IPS-20b (cell line): ENCODE results near the gene KIAA0825.

Experiments used
- H3K27ac ChIP-seq: one replicate; pipeline ENCODE4 v1.5.1; 2013; ENCODE audit warnings: low read length
- H3K27me3 ChIP-seq: 2 replicates; pipeline ENCODE4 v1.6.1; 2013; ENCODE audit warnings: mild to moderate bottlenecking, low read length, inconsistent platforms; ENCODE audit not compliant: insufficient read depth
- H3K36me3 ChIP-seq: 2 replicates; pipeline ENCODE4 v1.6.1; 2013; ENCODE audit warnings: low read depth, mild to moderate bottlenecking, inconsistent platforms, low read length, moderate library complexity; ENCODE audit not compliant: insufficient read depth
- H3K4me1 ChIP-seq: 2 replicates; pipeline ENCODE4 v1.6.1; 2013; ENCODE audit warnings: mild to moderate bottlenecking, control low read depth, inconsistent platforms, low read length, moderate library complexity; ENCODE audit not compliant: insufficient read depth
- H3K4me3 ChIP-seq: 2 replicates; pipeline ENCODE4 v1.5.1; 2013; ENCODE audit warnings: mild to moderate bottlenecking, low read length, inconsistent platforms
- H3K9ac ChIP-seq: 2 replicates; pipeline ENCODE4 v1.6.1; 2013; ENCODE audit warnings: low read depth, mild to moderate bottlenecking, inconsistent platforms, low read length, moderate library complexity
- H3K9me3 ChIP-seq: 2 replicates; pipeline ENCODE4 v1.6.1; 2013; ENCODE audit warnings: mild to moderate bottlenecking, low read depth, low read length, inconsistent platforms; ENCODE audit not compliant: insufficient read depth

The KIAA0825 gene

DNA sequence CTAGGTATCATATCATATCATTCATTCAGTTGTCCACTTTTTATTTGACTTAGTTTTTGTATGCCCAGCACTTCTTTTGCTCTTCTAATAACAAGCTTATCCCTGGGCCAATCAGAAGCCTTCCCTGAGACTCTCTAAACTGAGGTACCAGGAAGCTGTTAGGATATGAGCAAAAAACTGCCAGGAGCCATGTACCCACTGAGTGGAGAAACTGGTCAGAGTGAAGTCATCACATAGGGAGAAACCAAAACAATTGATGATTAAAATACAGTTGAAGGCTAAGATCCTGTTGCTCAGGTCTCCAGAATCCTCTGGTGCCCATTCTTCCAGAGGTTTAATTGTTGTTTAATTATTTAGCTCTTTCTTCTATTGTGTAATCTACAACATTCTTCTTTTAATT, 120.2 kb downstream of the KIAA0825 start:
- Histone ChIP-seq H3K9ac (no peak overlapping the region), H3K9me3 (no peaks in the 10 kb centered on the region), H3K27me3 (no peaks in the 10 kb centered on the region), H3K4me1 (no peaks in the 10 kb centered on the region), H3K36me3 (no peaks in the 10 kb centered on the region), H3K4me3 (no peak overlapping the region), H3K27ac (no peak overlapping the region)

- Histone ChIP-seq H3K4me3 (no peak overlapping the region), H3K9me3 (no peaks in the 10 kb centered on the region), H3K36me3 (no peaks in the 10 kb centered on the region), H3K27me3 (no peaks in the 10 kb centered on the region), H3K4me1 (no peaks in the 10 kb centered on the region), H3K9ac (no peak overlapping the region), H3K27ac (no peak overlapping the region)
These were observed 133.3 kb downstream of the KIAA0825 start for GRCh38 chr5:94485067-94485466.

GRCh38 chr5:94481059-94481458, 137.3 kb downstream of the KIAA0825 start:
- no peak overlapping the region for H3K4me3 ChIP-seq
- no peak overlapping the region for H3K9ac ChIP-seq
- no peaks in the 10 kb centered on the region for H3K4me1 ChIP-seq
- no peak overlapping the region for H3K27ac ChIP-seq
- H3K9me3 ChIP-seq: no peaks in the 10 kb centered on the region
- no peaks in the 10 kb centered on the region for H3K36me3 ChIP-seq
- no peaks in the 10 kb centered on the region for H3K27me3 ChIP-seq

GRCh38 chr5:94480486-94480885, 137.9 kb downstream of the KIAA0825 start:
- Histone ChIP-seq H3K4me3 (no peak overlapping the region), H3K9me3 (no peaks in the 10 kb centered on the region), H3K36me3 (no peaks in the 10 kb centered on the region), H3K27me3 (no peaks in the 10 kb centered on the region), H3K9ac (no peak overlapping the region), H3K4me1 (no peaks in the 10 kb centered on the region), H3K27ac (no peak overlapping the region)

DNA sequence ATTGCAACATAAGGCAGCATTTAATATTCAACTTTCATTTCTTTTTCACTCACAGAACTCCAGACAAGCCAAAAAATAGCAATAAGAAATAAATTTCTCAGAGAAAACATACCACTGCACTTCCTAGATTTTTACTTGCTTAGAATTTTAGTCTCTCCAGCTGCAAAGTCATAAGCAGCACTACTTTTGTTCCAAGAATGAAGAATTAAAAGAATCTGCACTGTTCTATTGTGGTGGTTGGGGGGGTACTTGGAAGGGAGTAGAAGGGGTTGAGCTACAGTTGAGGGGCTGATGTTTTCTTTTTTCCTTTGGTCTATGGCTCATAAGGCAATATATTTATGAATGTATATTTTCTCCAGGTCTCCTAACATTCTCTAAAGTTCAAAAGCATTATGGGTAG, 144.5 kb downstream of the KIAA0825 start:
- H3K9ac ChIP-seq: no peak overlapping the region
- H3K27me3 ChIP-seq: no peaks in the 10 kb centered on the region
- no peaks in the 10 kb centered on the region for H3K36me3 ChIP-seq
- no peaks in the 10 kb centered on the region for H3K9me3 ChIP-seq
- H3K27ac ChIP-seq: no peak overlapping the region
- no peak overlapping the region for H3K4me3 ChIP-seq
- H3K4me1 ChIP-seq: no peaks in the 10 kb centered on the region

DNA sequence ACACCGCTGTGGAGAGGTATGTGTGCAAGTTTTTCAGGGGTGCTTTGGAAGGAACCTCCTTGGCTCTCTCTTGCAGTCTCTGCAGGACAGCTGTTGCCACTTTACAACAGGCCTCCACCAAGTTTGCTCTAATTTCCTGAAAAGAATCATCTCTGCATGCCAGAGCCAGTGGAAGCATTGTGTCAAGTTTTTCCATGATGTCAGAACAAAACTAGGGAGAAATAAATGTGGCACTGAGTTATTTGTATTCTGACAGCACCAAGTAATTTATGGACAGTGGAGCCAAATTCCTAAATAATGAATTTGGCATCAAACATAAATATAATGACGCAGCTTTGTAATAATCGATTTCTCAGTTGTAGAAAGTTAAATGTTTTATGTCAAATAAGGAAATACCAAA, 146.9 kb downstream of the KIAA0825 start:
- Histone ChIP-seq H3K27me3 (no peaks in the 10 kb centered on the region), H3K9ac (no peak overlapping the region), H3K4me1 (no peaks in the 10 kb centered on the region), H3K27ac (no peak overlapping the region), H3K4me3 (no peak overlapping the region), H3K36me3 (no peaks in the 10 kb centered on the region), H3K9me3 (no peaks in the 10 kb centered on the region)

GRCh38 chr5:94470802-94471201, 147.6 kb downstream of the KIAA0825 start:
- Histone ChIP-seq H3K27me3 (no peaks in the 10 kb centered on the region), H3K4me3 (no peak overlapping the region), H3K27ac (no peak overlapping the region), H3K9ac (no peak overlapping the region), H3K4me1 (no peaks in the 10 kb centered on the region), H3K36me3 (no peaks in the 10 kb centered on the region), H3K9me3 (no peaks in the 10 kb centered on the region)

DNA sequence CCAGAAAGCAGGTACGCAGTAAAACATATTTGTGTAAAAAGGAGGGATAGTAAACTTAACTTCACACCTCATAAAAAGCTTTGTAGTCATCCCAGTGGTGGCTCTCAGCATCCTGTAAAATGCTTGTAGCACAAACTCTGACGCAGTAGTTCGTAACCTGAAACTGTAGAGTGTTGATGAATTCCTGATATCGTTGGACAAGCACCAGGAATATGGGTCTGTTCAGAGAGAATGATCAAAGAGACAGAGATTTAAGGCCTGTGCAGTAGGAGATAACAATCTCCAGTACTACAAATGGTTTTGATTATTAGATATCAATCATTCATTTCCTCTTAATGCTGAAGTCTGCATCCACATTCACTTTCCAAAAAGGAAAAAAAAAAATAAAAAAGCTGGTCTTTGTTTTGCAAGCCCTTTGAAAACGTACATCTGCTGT, 148.5 kb downstream of the KIAA0825 start:
- no peaks in the 10 kb centered on the region for H3K27me3 ChIP-seq
- H3K9me3 ChIP-seq: no peaks in the 10 kb centered on the region
- H3K27ac ChIP-seq: no peak overlapping the region
- no peak overlapping the region for H3K9ac ChIP-seq
- no peak overlapping the region for H3K4me3 ChIP-seq
- no peaks in the 10 kb centered on the region; the same call in 1 of the 2 replicates for H3K4me1 ChIP-seq
- no peaks in the 10 kb centered on the region for H3K36me3 ChIP-seq

- H3K36me3 ChIP-seq: no peaks in the 10 kb centered on the region
- no peaks in the 10 kb centered on the region; the same call in 1 of the 2 replicates for H3K4me1 ChIP-seq
- H3K4me3 ChIP-seq: no peak overlapping the region
- no peak overlapping the region for H3K27ac ChIP-seq
- H3K27me3 ChIP-seq: no peaks in the 10 kb centered on the region
- H3K9me3 ChIP-seq: no peaks in the 10 kb centered on the region
- no peak overlapping the region for H3K9ac ChIP-seq
These were observed 150.2 kb downstream of the KIAA0825 start for GRCh38 chr5:94467954-94468930.

GRCh38 chr5:94467346-94467953, 151.0 kb downstream of the KIAA0825 start:
- Histone ChIP-seq H3K9ac (no peak overlapping the region), H3K4me3 (no peak overlapping the region), H3K4me1 (no peaks in the 10 kb centered on the region; the same call in 1 of the 2 replicates), H3K27ac (no peak overlapping the region), H3K36me3 (no peaks in the 10 kb centered on the region), H3K27me3 (no peaks in the 10 kb centered on the region), H3K9me3 (no peaks in the 10 kb centered on the region)

DNA sequence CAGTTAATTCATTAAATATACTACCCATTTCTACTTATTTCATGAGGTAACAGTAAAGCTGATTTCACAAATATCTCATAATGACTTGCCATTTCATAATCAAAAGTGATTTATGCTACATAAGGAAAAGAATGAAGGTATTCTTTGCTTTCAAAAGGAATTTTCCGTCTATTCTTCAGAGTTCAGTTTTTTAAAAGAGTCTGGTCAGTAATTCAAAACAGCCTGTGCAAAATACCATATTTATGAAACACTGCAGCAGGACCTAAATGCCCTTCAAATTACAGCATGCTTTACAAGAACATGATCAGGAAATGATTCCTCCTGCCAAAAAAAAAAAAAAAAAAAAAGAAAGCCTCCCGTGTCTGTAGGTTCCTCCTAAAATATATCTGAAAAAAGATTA, 154.7 kb downstream of the KIAA0825 start:
- H3K4me3 ChIP-seq: no peak overlapping the region
- H3K9me3 ChIP-seq: no peaks in the 10 kb centered on the region
- no peak overlapping the region for H3K9ac ChIP-seq
- H3K27me3 ChIP-seq: no peaks in the 10 kb centered on the region
- no peaks in the 10 kb centered on the region; the same call in 1 of the 2 replicates for H3K4me1 ChIP-seq
- H3K27ac ChIP-seq: no peak overlapping the region
- no peaks in the 10 kb centered on the region for H3K36me3 ChIP-seq

DNA sequence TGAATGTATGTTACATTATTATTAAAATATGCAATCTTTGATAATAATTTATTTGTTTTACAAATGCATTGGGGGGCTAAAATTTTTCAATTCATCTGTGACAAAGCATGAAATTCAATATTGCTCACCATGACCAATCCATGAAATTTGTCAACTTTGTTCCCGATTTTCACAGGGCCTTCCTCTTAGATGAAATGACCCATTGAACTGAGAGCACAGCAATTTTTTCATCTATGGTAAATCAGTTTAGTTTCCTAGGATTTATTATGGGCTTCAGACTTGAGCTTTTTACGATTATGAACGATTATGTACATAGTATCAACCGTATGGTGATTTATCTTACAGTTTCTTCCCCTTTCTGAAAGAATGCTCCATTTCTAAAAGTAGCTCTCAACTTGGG, 157.3 kb downstream of the KIAA0825 start:
- H3K9me3 ChIP-seq: no peaks in the 10 kb centered on the region
- H3K27ac ChIP-seq: no peak overlapping the region

More for the DNA sequence above, 157.3 kb downstream of the KIAA0825 start:
- H3K9ac ChIP-seq: no peak overlapping the region
- no peaks in the 10 kb centered on the region for H3K36me3 ChIP-seq
- H3K4me1 ChIP-seq: no peaks in the 10 kb centered on the region; the same call in 1 of the 2 replicates
- H3K27me3 ChIP-seq: no peaks in the 10 kb centered on the region
- no peak overlapping the region for H3K4me3 ChIP-seq
